Erythroblast (primary cell): ENCODE data around the gene LILRA2.
"Not testable (repeated sequence)": the region's sequence is repeated elsewhere in the genome, so short reads cannot be mapped to it uniquely, and the experiment has no call there.

ENCODE experiments used
- DNase-seq, 2 experiments: peaks; one replicate each; lab custom pipeline; 2025; lab: John Stamatoyannopoulos, UW
- GATA1 ChIP-seq: IDR thresholded peaks from 2 replicates; pipeline ENCODE4 v1.6.1; 2011; ENCODE audit warnings: low read depth, mild to moderate bottlenecking, control low read depth, low read length, moderate library complexity
- POLR2A ChIP-seq: IDR thresholded peaks from 2 replicates; pipeline ENCODE4 v1.6.1; 2011; ENCODE audit warnings: mild to moderate bottlenecking, low read length

Gene LILRA2

DNA sequence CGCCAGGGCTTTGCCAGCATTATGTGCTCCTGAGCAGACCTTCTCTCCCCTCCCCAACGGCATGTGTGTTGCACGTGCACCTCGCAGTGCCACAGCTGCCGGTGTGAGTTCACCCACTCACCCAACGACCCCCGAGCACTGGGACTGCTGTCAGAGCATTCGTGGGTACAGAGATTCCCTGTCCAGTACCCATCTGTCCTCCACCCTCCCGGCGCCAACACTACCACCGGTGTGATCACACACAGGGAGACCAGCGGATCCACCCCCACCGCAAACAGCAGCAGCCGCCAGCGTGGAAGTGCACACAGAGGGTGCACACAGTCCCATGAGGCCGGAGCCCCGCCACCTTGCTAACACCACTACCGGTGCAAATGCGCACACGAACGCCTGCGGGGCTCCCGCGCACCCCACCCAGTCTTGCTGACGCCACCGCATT lies 35.8 kb downstream of the LILRA2 start:
- DNase-seq: no peak

DNA sequence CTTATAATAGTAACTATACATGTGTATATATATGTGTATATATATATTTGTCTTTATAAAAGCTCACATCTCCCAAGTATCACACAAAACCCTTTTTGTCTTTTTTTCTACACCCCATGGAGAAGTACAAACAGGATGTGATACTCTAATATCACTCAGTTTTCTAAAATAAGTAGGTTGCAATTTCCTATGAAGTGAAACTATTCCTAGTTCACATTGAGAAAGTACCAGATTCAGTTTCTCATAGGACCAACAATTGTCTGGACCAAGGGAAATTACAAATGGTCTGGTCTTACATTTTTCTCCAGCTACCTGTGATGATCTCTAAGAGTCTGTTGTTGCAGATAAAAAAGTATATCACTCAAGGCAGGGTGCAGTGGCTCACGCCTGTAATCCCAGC lies 38.8 kb downstream of the LILRA2 start:
- TF ChIP-seq GATA1 (no peak), POLR2A (no peak)
- no peak for DNase-seq

More for the DNA sequence above, 35.8 kb downstream of the LILRA2 start:
- no peak for TF ChIP-seq GATA1
- TF ChIP-seq POLR2A: no peak

DNA sequence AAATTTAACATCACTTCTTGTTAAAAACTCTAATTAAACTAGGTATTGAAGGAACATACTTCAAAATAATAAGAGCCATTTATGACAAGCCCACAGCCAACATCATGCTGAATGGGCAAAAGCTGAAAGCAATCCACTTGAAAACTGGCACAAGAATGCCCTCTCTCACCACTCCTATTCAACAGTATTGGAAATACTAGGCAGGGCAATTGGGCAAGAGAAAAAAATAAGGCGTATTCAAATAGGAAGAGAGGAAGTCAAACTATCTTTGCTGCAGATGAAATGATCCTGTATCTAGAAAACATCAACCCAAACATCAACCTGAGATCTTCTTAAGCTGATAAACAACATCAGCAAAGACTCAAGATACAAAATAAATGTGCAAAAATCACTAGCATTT lies 41.1 kb downstream of the LILRA2 start:
- no peak for TF ChIP-seq POLR2A
- DNase-seq: no peak

DNA sequence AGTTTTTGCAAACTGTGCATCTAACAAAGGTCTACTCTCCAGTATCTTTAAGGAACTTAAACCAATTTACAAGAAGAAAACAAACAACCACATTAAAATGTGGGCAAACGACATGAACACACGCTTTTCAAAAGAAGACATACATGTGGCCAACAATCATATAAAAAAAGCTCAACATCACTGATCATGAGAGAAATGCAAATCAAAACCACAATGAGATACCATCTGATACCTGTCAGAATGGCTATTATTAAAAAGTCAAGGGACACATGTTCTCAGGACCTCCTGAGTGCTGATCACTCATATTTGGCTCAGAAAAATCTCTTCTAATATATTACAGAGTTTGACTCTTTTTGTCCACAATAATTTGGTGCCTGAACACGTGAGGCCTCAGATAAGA lies 42.5 kb downstream of the LILRA2 start:
- no peak for TF ChIP-seq POLR2A
- TF ChIP-seq GATA1: no peak
- no peak for DNase-seq

DNA sequence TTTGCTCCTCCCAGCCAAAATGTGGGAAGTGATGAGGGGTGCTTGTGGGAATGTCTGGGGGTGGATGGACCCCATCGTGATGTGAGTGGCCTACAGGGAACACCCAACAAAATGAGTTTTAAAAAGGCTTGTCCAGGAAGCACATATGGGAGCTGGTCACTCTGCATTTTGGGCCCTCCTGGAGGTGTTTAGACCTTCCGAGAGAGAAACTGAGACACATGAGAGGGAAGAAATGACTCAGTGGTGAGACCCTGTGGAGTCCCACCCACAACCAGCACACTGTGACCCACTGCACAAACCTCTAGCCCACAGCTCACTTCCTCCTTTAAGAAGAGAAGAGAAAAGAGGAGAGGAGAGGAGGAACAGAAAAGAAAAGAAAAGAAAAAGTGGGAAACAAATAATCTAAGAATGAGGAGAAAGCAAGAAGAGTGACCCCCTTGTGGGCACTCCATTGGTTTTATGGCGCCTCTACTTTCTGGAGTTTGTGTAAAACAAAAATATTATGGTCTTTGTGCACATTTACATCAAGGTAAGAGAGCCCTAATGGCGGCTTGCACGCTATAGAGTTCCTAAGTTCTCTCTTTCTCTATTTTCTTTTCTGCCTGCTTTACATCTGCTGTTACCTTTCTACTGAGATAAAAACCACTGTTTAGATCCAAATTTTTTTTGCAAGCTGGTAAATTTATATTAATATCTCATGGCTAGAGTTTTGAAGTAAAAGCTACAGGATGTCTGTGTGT lies 43.4 kb downstream of the LILRA2 start:
- TF ChIP-seq GATA1 (no peak), POLR2A (no peak)
- DNase-seq: no peak

DNA sequence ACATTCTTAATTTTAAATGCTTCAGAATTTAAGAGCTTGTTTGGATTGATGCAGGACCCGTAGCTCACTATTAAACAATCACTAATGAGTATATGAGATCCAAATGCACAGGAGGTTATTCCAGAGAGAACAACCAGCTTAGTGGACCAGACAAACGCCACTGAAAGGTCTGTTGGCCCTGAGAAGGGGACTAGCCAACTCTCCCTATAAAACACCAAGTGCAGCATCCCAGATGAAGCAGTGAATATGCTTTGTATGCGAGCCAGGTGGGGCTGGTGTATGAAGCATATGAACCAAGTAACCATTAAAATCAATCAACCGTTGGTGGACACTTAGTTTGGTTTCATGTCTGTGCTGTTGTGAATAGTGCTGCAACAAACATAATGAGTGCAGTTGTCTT lies 46.9 kb downstream of the LILRA2 start:
- TF ChIP-seq GATA1 (no peak), POLR2A (no peak)
- DNase-seq: no peak

DNA sequence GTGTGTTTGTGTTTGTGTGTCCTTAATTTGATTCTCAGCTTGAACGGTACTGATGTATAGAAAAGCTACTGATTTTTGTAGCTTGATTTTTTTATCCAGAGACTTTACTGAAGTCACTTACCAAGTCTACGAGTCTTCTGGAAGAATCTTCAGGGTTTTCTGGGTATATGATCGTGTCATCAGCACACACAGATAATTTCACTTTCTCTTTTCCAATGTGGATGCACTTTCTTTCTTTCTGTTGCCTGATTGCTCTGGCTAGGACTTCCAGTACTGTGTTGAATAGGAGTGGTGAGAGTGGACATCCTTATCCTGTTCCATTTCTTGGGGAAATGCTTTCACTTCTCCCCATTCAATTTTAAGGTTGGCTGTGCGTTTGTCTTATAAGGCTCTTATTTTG lies 48.8 kb downstream of the LILRA2 start:
- DNase-seq: no peak
- TF ChIP-seq POLR2A: no peak

DNA sequence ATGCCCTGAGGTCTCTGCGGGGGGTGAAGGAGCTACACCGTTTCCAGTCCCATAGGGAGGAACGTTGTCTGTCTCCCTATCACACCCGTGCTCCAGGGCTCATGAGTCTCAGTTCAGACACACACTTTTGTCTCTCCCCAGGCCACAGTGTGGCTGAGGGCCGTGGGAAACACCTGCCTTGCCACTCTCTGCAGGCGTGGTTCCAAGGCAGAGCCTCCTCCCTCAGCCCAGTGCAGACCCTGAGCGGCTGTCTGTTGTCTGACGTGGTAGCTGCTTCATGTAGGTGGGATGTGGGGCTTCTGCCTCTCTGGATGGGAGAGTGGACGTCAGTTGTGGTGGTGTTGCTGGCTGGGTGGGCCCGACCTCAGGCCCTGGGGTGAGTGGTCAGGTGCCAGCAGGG lies 50.6 kb downstream of the LILRA2 start:
- not testable (repeated sequence) for DNase-seq

DNA sequence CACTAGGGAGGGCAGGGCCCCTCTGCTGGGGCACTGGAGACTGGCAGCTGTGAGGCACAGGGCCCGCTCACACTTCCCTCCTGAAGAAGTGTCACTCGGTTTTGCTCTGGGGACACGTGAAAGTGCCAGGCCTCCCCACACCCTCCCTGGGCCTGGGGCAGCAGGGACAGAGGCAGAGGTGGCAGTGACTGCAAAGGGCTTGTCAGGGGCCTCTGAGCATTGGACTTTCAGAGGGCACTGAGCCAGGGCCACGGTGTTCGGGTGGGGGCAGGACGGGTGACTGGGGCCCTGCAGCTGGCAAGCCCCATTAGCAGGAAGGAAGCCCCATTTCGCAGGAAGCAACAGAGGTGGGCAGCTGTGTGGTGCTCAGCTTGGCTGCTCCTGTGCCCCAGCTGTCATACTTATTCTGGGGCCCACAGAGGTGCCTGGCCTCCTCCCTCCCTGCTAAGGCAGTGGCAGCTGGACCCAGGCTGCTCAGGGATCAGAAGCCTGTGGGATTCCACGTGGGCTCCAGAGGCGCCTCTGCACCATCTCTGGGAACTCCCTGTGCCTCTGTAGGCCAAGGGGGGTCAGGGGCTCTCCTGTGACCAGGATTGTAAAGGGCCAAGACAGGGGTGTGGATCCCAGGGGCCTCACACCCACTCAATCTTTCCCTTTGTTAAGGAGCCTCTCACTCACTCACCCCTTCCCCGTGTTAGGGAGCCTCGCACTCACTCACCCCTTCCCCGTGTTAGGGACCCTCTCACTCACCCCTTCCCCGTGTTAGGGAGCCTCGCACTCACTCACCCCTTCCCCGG lies 51.5 kb downstream of the LILRA2 start:
- not testable (repeated sequence) for DNase-seq

DNA sequence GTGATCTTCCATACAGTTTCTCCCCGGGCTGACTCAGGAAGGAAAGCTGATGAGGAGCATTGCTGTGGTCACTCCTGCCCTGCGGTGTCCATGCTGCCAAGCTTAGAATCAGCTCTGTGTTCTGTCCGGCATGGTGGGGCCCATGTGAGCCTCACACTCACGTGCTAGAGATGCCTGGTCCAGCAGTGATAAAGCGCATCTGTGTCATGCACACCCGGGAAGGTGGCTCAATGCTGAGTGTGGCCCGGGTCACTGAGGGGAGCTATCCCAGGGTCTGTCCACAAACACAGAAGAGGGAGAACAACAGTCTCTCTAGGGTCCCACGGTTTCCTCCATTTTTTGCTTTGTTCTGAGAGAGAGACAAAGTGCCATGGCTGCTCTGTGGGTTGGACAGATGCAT lies 53.2 kb downstream of the LILRA2 start:
- DNase-seq: no peak
- no peak for TF ChIP-seq POLR2A
- no peak for TF ChIP-seq GATA1

DNA sequence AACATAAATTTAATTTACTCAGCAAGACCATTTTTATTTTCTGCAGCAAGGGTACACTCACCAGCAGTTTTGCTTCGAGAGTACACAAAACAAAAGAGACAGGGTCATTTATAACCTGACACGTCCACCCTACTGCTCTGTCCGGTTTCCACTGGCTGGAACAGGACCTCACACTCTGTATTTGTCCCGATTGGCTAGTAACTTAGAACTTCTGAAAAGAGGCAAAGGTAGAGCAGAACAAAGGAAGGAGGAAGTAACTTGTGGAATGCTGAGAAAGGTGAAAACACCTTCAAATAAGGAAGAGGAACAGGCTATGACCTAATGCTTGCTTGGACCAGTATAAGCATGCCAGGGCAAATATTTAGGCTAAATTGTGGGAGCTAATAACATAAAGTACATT lies 54.3 kb downstream of the LILRA2 start:
- not testable (repeated sequence) for DNase-seq

DNA sequence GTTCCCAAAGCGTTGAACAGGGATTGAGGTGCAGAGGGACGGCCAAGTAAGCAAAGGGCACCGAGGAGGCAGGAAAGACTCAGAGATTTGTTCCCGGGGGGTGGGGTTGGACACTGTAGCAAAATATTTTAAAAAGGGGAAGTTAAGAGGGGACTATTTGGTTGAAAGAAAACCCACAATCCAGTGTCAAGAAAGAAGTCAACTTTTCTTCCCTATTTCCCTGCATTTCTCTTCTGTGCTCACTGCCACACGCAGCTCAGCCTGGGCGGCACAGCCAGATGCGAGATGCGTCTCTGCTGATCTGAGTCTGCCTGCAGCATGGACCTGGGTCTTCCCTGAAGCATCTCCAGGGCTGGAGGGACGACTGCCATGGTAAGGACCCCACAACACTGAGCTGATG lies 56.7 kb downstream of the LILRA2 start, which contains the start of gene LILRB1:
Gene LILRB1 (plus strand): TSS at position 223 of the 400 bp plus-strand sequence. CDS start 590 bp downstream, outside the sequence.
- not testable (repeated sequence) for DNase-seq

DNA sequence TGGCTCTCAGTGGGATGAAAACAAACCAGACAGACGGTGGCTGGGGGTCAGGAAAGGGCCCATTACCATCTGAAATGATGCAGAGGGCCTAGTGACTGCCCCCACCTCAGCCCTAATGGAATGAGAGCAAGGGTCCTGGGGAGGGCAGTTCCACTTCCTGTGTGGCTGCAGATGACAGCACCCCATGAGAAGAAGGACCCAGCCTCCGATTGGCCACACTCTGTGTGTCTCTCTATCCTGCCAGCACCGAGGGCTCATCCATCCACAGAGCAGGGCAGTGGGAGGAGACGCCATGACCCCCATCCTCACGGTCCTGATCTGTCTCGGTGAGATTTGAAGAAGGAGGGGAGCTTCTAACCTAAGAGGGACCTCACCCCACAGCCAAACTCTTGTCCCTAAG lies 57.2 kb downstream of the LILRA2 start:
- TF ChIP-seq GATA1 (no peak), POLR2A (no peak)
- DNase-seq: no peak

DNA sequence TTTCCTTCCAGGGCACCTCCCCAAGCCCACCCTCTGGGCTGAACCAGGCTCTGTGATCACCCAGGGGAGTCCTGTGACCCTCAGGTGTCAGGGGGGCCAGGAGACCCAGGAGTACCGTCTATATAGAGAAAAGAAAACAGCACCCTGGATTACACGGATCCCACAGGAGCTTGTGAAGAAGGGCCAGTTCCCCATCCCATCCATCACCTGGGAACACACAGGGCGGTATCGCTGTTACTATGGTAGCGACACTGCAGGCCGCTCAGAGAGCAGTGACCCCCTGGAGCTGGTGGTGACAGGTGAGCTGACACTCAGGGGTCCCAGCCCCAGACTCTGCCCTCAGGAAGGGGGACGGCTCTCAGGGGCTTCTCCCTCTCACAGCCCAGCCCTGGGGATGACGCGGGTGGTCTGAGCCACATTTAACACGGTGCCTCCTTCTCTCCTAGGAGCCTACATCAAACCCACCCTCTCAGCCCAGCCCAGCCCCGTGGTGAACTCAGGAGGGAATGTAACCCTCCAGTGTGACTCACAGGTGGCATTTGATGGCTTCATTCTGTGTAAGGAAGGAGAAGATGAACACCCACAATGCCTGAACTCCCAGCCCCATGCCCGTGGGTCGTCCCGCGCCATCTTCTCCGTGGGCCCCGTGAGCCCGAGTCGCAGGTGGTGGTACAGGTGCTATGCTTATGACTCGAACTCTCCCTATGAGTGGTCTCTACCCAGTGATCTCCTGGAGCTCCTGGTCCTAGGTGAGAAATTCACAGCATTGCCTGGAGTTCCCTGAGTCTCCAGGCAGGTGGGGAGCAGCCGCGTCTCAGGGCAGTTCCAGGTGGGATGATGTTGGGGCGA lies 58.1 kb downstream of the LILRA2 start:
- DNase-seq: not testable (repeated sequence)

DNA sequence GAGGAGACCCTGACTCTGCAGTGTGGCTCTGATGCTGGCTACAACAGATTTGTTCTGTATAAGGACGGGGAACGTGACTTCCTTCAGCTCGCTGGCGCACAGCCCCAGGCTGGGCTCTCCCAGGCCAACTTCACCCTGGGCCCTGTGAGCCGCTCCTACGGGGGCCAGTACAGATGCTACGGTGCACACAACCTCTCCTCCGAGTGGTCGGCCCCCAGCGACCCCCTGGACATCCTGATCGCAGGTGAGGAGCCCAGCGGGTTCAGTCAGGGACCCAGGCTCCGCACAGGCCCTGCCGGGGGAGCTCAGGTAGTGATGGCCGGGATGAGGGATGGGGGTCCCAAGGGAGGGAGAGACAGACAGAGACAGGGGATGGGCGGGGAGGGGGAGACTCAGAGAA lies 58.9 kb downstream of the LILRA2 start:
- DNase-seq: not testable (repeated sequence)
